PC-9 (cell line): ENCODE measurements around the gene SYN1. TPM values are rescaled to one million over a fixed set of nuclear protein-coding genes. Genes with fewer than 3 reads are reported as not detected.

Experiments
- BruUV-seq: library from RNA; stranded (reverse); fragments of 400-500 nt; replicated peaks from 2 replicates; lab custom pipeline; 2021; lab: Mats Ljungman, UMichigan
- CTCF ChIA-PET: fragments of 300-600 bp; sonication (Branson Sonifier 250); formaldehyde crosslinking; loops from one replicate; lab custom pipeline; 2022; ENCODE audit warnings: antibody characterized with exemption; lab: Charles Lee
- POLR2A ChIA-PET: fragments of 300-600 bp; sonication (Branson Sonifier 250); formaldehyde crosslinking; loops from one replicate; lab custom pipeline; 2022; ENCODE audit warnings: antibody characterized with exemption; ENCODE audit not compliant: unreplicated experiment; lab: Charles Lee
- DNase-seq, 2 experiments: peaks; one replicate each; pipeline versions ENCODE4 v3.0.0 to v3.0.0-alpha.2; 2015 to 2022; ENCODE audit warnings: mixed read lengths in 1 of 2
- H2AFZ ChIP-seq: fragments of 200-600 bp; sonication (generic); 2 replicates; pipeline ENCODE4 v1.8.1; 2017; ENCODE audit warnings: antibody characterized with exemption
- H3F3A ChIP-seq: fragments of 200-600 bp; sonication (generic); 2 replicates; pipeline ENCODE4 v1.8.1; 2017; ENCODE audit warnings: antibody characterized with exemption, mild to moderate bottlenecking, low read depth; ENCODE audit not compliant: insufficient read depth
- H3K27ac ChIP-seq: fragments of 200-600 bp; sonication (generic); 2 replicates; pipeline ENCODE4 v1.6.1; 2016; ENCODE audit warnings: mixed run types
- H3K27me3 ChIP-seq: fragments of 200-600 bp; sonication (generic); 2 replicates; pipeline ENCODE4 v1.6.1; 2016; ENCODE audit warnings: low read depth, mixed run types; ENCODE audit not compliant: insufficient read depth
- H3K36me3 ChIP-seq: fragments of 200-600 bp; sonication (generic); 2 replicates; pipeline ENCODE4 v1.6.1; 2016; ENCODE audit warnings: low read depth, mixed run types
- H3K4me1 ChIP-seq: fragments of 200-600 bp; sonication (generic); replicated peaks from 2 replicates; pipeline ENCODE4 v1.6.1; 2016; ENCODE audit warnings: mixed run types; ENCODE audit not compliant: insufficient read depth
- H3K4me2 ChIP-seq: fragments of 200-600 bp; sonication (generic); 2 replicates; pipeline ENCODE4 v1.6.1; 2017; ENCODE audit warnings: mixed run types
- H3K4me3 ChIP-seq: fragments of 200-600 bp; sonication (generic); 2 replicates; pipeline ENCODE4 v1.6.1; 2016; ENCODE audit warnings: mixed run types
- H3K79me2 ChIP-seq: fragments of 200-600 bp; sonication (generic); 2 replicates; pipeline ENCODE4 v1.6.1; 2017; ENCODE audit warnings: low read depth, mixed run types
- H3K9me2 ChIP-seq: fragments of 200-600 bp; sonication (generic); 2 replicates; pipeline ENCODE4 v1.8.1; 2017; ENCODE audit warnings: mild to moderate bottlenecking; ENCODE audit not compliant: insufficient read depth
- H3K9me3 ChIP-seq: fragments of 200-600 bp; sonication (generic); 2 replicates; pipeline ENCODE4 v1.8.1; 2016; ENCODE audit warnings: low read depth; ENCODE audit not compliant: insufficient read depth
- H4K20me1 ChIP-seq: fragments of 200-600 bp; sonication (generic); 2 replicates; pipeline ENCODE4 v1.8.1; 2017; ENCODE audit not compliant: insufficient read depth
- EZH2 ChIP-seq: fragments of 200-600 bp; sonication (generic); IDR thresholded peaks from 2 replicates; pipeline ENCODE4 v1.8.0; 2017; ENCODE audit warnings: antibody characterized with exemption, low read depth
- intact Hi-C: fragments of 100-400 bp; cut with micrococcal nuclease; formaldehyde crosslinking; loops from one replicate; pipeline ENCODE4 v1.10.0; 2022; ENCODE audit not compliant: unreplicated experiment
- total RNA-seq: library from RNA; stranded (reverse); gene quantifications from 2 replicates; pipeline ENCODE4 v1.2.3, GENCODE V29; 2021
- TF ChIP-seq, protein P1 (sequence below): fragments of 200-600 bp; sonication (generic); conservative IDR thresholded peaks from 2 replicates; pipeline ENCODE4 v1.6.1; 2017; ENCODE audit warnings: mixed run types, antibody characterized with exemption, mild to moderate bottlenecking, moderate library complexity

SYN1 gene
- total RNA-seq, 1 experiment from 2014 or later: not detected

DNA sequence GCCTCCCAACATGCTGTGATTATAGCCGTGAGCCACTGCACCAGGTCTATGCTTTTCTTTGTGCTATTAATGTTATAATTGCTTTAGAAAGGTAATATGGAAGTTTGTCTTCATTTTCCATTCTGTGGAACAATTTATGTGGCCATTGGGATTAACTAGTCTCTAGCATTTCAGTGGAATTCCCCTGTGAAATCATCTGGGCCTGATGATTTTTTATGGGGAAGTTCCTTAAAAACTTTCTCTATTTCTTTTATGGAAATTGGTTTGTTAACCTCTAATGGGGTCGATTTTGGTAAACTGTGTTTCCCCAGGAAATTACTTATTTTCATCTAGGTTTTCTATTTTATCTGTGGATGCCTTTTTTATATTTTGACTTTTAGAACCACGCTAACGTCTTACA is 26.1 kb downstream of the SYN1 start:
- no TSS peak for BruUV-seq
- DNase-seq: no peak
- Histone ChIP-seq H3K9me3 (no peaks in the 10 kb centered on the region), H3K9me2 (no peaks in the 10 kb centered on the region), H3K36me3 (no peaks in the 10 kb centered on the region), H3K4me2 (no peak overlapping the region), H3K4me1 (no peaks in the 10 kb centered on the region), H2AFZ (no peak overlapping the region), H4K20me1 (no peaks in the 10 kb centered on the region), H3K27ac (no peak overlapping the region), H3F3A (no peaks in the 10 kb centered on the region), H3K79me2 (no peaks in the 10 kb centered on the region), H3K27me3 (no peaks in the 10 kb centered on the region), H3K4me3 (no peak overlapping the region)
- no peak for TF ChIP-seq EZH2
- TF ChIP-seq, protein P1, sequence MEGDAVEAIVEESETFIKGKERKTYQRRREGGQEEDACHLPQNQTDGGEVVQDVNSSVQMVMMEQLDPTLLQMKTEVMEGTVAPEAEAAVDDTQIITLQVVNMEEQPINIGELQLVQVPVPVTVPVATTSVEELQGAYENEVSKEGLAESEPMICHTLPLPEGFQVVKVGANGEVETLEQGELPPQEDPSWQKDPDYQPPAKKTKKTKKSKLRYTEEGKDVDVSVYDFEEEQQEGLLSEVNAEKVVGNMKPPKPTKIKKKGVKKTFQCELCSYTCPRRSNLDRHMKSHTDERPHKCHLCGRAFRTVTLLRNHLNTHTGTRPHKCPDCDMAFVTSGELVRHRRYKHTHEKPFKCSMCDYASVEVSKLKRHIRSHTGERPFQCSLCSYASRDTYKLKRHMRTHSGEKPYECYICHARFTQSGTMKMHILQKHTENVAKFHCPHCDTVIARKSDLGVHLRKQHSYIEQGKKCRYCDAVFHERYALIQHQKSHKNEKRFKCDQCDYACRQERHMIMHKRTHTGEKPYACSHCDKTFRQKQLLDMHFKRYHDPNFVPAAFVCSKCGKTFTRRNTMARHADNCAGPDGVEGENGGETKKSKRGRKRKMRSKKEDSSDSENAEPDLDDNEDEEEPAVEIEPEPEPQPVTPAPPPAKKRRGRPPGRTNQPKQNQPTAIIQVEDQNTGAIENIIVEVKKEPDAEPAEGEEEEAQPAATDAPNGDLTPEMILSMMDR: no peak
- ChIA-PET CTCF (no interaction called here), POLR2A (no interaction called here)
- intact Hi-C loops: no loop called here

DNA sequence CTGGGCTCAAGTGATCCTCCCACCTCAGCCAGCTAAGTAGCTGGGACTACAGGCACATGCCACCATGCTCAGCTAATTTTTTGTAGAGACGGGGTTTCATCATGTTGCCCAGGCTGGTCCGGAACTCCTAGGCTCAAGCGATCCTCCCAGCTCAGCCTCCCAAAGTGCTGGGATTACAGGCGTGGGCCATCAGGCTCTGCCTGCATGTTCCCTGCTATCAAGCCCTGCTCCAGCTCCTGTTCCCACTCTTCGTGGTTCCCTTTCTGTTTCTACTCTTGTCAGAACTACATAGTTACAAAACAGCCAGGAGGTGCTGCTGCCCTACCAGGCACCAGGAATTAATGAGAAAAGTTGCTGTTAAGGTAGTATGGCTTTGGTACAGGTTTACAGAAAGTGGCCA is 28.7 kb downstream of the SYN1 start:
- no peaks in the 10 kb centered on the region for H3K27me3 ChIP-seq
- no peaks in the 10 kb centered on the region for H3F3A ChIP-seq
- H3K4me1 ChIP-seq: no peaks in the 10 kb centered on the region
- POLR2A ChIA-PET: no interaction called here
- no TSS peak for BruUV-seq
- H3K9me3 ChIP-seq: no peaks in the 10 kb centered on the region
- no peaks in the 10 kb centered on the region for H3K36me3 ChIP-seq
- H3K4me2 ChIP-seq: no peak overlapping the region
- H3K4me3 ChIP-seq: no peak overlapping the region
- H3K27ac ChIP-seq: no peak overlapping the region
- CTCF ChIA-PET: no interaction called here
- no peak overlapping the region for H2AFZ ChIP-seq
- TF ChIP-seq, protein P1: no peak
- no peak for TF ChIP-seq EZH2
- intact Hi-C loops: no loop called here
- no peaks in the 10 kb centered on the region for H4K20me1 ChIP-seq
- H3K9me2 ChIP-seq: no peaks in the 10 kb centered on the region
- H3K79me2 ChIP-seq: no peaks in the 10 kb centered on the region
- no peak for DNase-seq

DNA sequence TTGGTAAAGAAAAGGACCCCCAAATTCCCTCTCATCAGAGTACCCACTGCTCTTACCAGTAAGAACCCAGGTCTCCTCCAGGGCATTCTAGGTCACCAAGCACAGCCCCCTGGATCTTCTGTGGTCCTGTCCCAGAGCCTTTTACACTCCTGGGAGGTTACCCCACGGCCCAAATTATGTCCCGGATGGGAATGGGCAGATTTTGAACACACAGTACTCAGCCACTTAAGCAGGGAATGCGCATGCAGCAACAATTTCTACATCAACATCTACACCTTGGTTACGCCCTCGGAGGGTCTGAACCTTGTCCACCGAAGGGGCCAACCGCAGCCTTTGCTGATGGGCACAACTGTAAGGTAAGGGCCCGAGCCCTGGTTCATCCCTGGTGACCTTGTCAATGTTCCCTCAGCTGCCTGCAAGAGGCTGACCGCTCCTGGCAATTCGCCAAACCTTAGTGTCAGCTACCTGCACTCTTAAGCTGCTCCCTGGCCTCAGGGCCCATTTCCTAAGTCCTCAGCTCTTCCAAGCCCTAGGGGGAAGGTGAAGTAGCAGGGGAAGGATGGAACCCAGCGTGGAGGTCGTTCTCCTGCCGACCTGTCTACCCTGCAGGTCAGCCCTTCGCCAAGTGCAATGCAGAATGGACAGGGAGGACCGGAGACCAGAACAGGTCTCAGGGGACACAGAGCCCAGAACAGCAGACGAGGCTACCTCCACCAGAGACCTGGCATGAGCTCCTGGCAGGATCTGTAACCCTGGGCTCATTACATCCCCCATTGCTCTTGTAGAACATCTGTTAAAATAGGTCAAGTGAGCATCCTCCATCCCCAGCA is 31.5 kb downstream of the SYN1 start:
- H3K27me3 ChIP-seq: no peaks in the 10 kb centered on the region
- no peak overlapping the region for H3K4me3 ChIP-seq
- H3K4me2 ChIP-seq: no peak overlapping the region
- no peaks in the 10 kb centered on the region for H3F3A ChIP-seq
- BruUV-seq: no TSS peak
- no peaks in the 10 kb centered on the region for H3K9me2 ChIP-seq
- CTCF ChIA-PET: no interaction called here
- H4K20me1 ChIP-seq: no peaks in the 10 kb centered on the region
- DNase-seq: no peak
- TF ChIP-seq EZH2: no peak
- TF ChIP-seq, protein P1: no peak
- H2AFZ ChIP-seq: no peak overlapping the region
- H3K9me3 ChIP-seq: no peaks in the 10 kb centered on the region
- H3K27ac ChIP-seq: no peak overlapping the region
- no peaks in the 10 kb centered on the region for H3K79me2 ChIP-seq
- H3K36me3 ChIP-seq: no peaks in the 10 kb centered on the region
- POLR2A ChIA-PET: no interaction called here
- H3K4me1 ChIP-seq: no peaks in the 10 kb centered on the region
- intact Hi-C loops: no loop called here
